ENCODE results near the gene RASA2.
A peak's percentile ranks its signal among the peaks of the same experiment; 100 is the strongest.

The RASA2 gene

GRCh38 chr3:141650783-141651182 is 164.0 kb downstream of the RASA2 start:
- DNase-seq, result no peak
- intact Hi-C loops (cut with DNase I), result no loop called here

- no peak for DNase-seq
- intact Hi-C loops (cut with DNase I), result no loop called here
Observed at GRCh38 chr3:141651409-141651808, 164.6 kb downstream of the RASA2 start.

GRCh38 chr3:141652349-141652748 is 165.5 kb downstream of the RASA2 start:
- no peak for DNase-seq
- intact Hi-C loops (cut with DNase I), result no loop called here

GRCh38 chr3:141653847-141654246 is 167.0 kb downstream of the RASA2 start:
- intact Hi-C loops (cut with DNase I), result no loop called here
- DNase-seq, result no peak

GRCh38 chr3:141655801-141656200 is 169.0 kb downstream of the RASA2 start:
- intact Hi-C loops (cut with DNase I), result no loop called here
- no peak for DNase-seq

GRCh38 chr3:141656771-141657170 is 169.9 kb downstream of the RASA2 start:
- intact Hi-C loops (cut with DNase I), result no loop called here
- DNase-seq, result no peak

- intact Hi-C loops (cut with DNase I), result no loop called here
- DNase-seq, result no peak
Observed at GRCh38 chr3:141657516-141657915, 170.7 kb downstream of the RASA2 start.

GRCh38 chr3:141659821-141660613 is 173.2 kb downstream of the RASA2 start:
- peak in 41 of 42 donors; percentile 17 to 77 (median 58) for DNase-seq
- intact Hi-C loops (cut with DNase I), result no loop called here

GRCh38 chr3:141660614-141660947 is 173.8 kb downstream of the RASA2 start:
- peak in 1 of 42 donors; percentile 3 for DNase-seq
- intact Hi-C loops (cut with DNase I), result no loop called here

- intact Hi-C loops (cut with DNase I), result no loop called here
- no peak for DNase-seq
Observed at GRCh38 chr3:141661229-141662196, 174.7 kb downstream of the RASA2 start.

- intact Hi-C loops (cut with DNase I), result no loop called here
- DNase-seq, result no peak
Observed at GRCh38 chr3:141663993-141664392, 177.2 kb downstream of the RASA2 start.

Data from head of caudate nucleus (tissue), 42 donors.